ENCODE measurements around the gene MLF2. TPM values are rescaled to one million over a fixed set of nuclear protein-coding genes. Genes with fewer than 3 reads are reported as not detected.

Gene MLF2
- total RNA-seq, 4 donors from 2014 or later, result 105 to 181 (median 165) TPM

GRCh38 chr12:6782850-6783566 lies 30.1 kb upstream of the MLF2 start:
- no peak for TF ChIP-seq POLR2A (IDR thresholded peaks at IDR 0.05)
- TF ChIP-seq, protein P1, sequence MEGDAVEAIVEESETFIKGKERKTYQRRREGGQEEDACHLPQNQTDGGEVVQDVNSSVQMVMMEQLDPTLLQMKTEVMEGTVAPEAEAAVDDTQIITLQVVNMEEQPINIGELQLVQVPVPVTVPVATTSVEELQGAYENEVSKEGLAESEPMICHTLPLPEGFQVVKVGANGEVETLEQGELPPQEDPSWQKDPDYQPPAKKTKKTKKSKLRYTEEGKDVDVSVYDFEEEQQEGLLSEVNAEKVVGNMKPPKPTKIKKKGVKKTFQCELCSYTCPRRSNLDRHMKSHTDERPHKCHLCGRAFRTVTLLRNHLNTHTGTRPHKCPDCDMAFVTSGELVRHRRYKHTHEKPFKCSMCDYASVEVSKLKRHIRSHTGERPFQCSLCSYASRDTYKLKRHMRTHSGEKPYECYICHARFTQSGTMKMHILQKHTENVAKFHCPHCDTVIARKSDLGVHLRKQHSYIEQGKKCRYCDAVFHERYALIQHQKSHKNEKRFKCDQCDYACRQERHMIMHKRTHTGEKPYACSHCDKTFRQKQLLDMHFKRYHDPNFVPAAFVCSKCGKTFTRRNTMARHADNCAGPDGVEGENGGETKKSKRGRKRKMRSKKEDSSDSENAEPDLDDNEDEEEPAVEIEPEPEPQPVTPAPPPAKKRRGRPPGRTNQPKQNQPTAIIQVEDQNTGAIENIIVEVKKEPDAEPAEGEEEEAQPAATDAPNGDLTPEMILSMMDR (IDR thresholded peaks at IDR 0.05 in 4 of 5, conservative IDR thresholded peaks at IDR 0.05 in 1 of 5), result no peak
- H3K4me3 ChIP-seq, result no peak overlapping the region
- ATAC-seq, result no peak
- no peak overlapping the region for H3K27ac ChIP-seq
- intact Hi-C loops (cut with DNase I; ENCODE audit: low total_unique reads), result no loop called here
- in situ Hi-C loops (cut with MboI; ENCODE audit: low sequenced_read_pairs in 4 of 4), result loop anchor here in 2 of 4 donors (5.0 kb wide), 2 partner anchors 41 to 46 kb away; no protein-coding TSS in a partner anchor
- H3K9me3 ChIP-seq, result no peaks in the 10 kb centered on the region
- DNase-seq, result no peak
- no peaks in the 10 kb centered on the region for H3K36me3 ChIP-seq
- H3K4me1 ChIP-seq, result peaks cover 8% of the 10 kb centered on the region in 2 donors
- no peaks in the 10 kb centered on the region for H3K27me3 ChIP-seq

GRCh38 chr12:6782119-6782518 lies 29.2 kb upstream of the MLF2 start:
- TF ChIP-seq, protein P1 (IDR thresholded peaks at IDR 0.05 in 4 of 5, conservative IDR thresholded peaks at IDR 0.05 in 1 of 5), result no peak
- no peak for TF ChIP-seq POLR2A (IDR thresholded peaks at IDR 0.05)
- Histone ChIP-seq H3K9me3 (no peaks in the 10 kb centered on the region), H3K36me3 (no peaks in the 10 kb centered on the region), H3K4me1 (peaks cover 9 to 10% of the 10 kb centered on the region in 2 donors), H3K27ac (no peak overlapping the region), H3K4me3 (no peak overlapping the region), H3K27me3 (no peaks in the 10 kb centered on the region)
- ATAC-seq, result no peak
- in situ Hi-C loops (cut with MboI; ENCODE audit: low sequenced_read_pairs in 4 of 4), result loop anchor here in 2 of 4 donors (5.0 kb wide), 2 partner anchors 40 to 45 kb away; no protein-coding TSS in a partner anchor
- DNase-seq, result no peak
- intact Hi-C loops (cut with DNase I; ENCODE audit: low total_unique reads), result no loop called here

DNA sequence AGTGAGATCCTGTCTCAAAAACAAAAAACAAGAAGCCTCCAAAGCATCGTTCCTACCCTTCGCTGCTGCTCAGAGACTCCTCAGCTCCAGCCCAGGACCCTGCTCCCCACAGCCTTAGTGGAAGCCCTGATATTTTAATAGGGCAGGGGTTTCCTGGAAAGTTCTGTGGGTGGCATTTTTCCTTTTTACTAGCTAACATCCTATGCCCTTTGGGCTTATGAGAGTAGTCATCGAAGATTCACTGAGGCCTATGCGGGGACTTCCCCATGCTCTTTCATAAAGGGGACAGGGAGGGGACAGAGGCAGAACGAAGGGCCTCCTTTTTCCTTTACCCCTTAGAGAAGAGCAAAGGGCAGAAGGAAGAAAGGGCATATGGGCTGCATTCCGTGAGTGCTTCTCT lies 27.6 kb upstream of the MLF2 start:
- intact Hi-C loops (cut with DNase I; ENCODE audit: low total_unique reads) (no loop called here), in situ Hi-C loops (cut with MboI; ENCODE audit: low sequenced_read_pairs in 4 of 4) (loop anchor here in 2 of 4 donors (5.0 kb wide), 2 partner anchors 38 to 43 kb away; no protein-coding TSS in a partner anchor)
- no peak for TF ChIP-seq POLR2A (IDR thresholded peaks at IDR 0.05)
- TF ChIP-seq, protein P1 (IDR thresholded peaks at IDR 0.05 in 4 of 5, conservative IDR thresholded peaks at IDR 0.05 in 1 of 5), result no peak
- Histone ChIP-seq H3K4me1 (peaks cover 9 to 10% of the 10 kb centered on the region in 2 donors), H3K27ac (no peak overlapping the region), H3K36me3 (no peaks in the 10 kb centered on the region), H3K4me3 (no peak overlapping the region), H3K27me3 (no peaks in the 10 kb centered on the region), H3K9me3 (no peaks in the 10 kb centered on the region)
- ATAC-seq (no peak), DNase-seq (no peak)

DNA sequence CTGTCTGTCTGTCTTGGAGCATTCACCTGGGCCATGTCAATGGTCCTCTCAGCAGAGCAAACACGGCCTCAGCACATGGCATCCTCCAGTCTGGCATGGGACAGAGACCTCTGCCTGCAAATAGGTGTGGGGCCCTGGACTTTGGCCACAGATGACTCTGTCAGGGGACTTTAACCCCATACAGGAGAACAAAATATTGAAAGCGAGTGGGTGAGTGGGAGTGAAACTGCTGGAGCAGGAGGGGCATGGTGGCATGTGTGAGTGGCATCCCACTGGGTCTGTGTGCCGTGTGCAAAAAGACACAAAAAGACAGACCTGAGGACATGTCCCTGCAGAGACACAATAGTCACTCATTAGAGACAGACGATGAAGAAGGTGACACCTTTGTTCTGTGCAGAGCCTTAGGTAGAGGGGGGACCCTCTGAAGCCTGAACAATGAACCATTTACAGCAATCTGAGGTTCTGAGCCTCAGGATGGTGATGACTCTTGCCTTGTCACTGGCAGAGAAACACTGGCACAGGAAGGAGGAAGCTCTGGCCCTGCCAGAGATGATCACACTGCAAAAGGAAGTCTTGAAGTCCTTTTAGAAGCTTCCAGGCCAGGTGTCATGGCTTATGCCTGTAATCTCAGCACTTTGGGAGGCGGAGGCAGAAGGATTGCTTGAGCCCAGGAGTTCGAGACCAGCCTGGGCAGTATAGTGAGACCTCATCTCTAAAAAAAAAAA lies 26.9 kb upstream of the MLF2 start:
- in situ Hi-C loops (cut with MboI; ENCODE audit: low sequenced_read_pairs in 4 of 4), result loop anchor here in 2 of 4 donors (5.0 kb wide), 2 partner anchors 38 to 43 kb away; no protein-coding TSS in a partner anchor
- TF ChIP-seq, protein P1 (IDR thresholded peaks at IDR 0.05 in 4 of 5, conservative IDR thresholded peaks at IDR 0.05 in 1 of 5), result no peak
- TF ChIP-seq POLR2A (IDR thresholded peaks at IDR 0.05), result no peak
- Histone ChIP-seq H3K27ac (no peak overlapping the region), H3K9me3 (no peaks in the 10 kb centered on the region), H3K4me1 (peaks cover 9 to 10% of the 10 kb centered on the region in 2 donors), H3K27me3 (no peaks in the 10 kb centered on the region), H3K4me3 (no peak overlapping the region), H3K36me3 (no peaks in the 10 kb centered on the region)
- DNase-seq, result no peak
- intact Hi-C loops (cut with DNase I; ENCODE audit: low total_unique reads), result loop anchor here (1.0 to 2.0 kb wide), 4 partner anchors 27 to 163 kb away; partner anchors contain the start of gene MLF2
- ATAC-seq, result no peak

All from gastrocnemius medialis (tissue), 4 donors.